Measurements from ENCODE around the gene CRACR2B. TPM values are rescaled to one million over a fixed set of nuclear protein-coding genes. Genes with fewer than 3 reads are reported as not detected.

Gene CRACR2B
- total and polyA plus RNA-seq, 2 experiments from 2014 or later, result 2.0 to 2.3 TPM

DNA sequence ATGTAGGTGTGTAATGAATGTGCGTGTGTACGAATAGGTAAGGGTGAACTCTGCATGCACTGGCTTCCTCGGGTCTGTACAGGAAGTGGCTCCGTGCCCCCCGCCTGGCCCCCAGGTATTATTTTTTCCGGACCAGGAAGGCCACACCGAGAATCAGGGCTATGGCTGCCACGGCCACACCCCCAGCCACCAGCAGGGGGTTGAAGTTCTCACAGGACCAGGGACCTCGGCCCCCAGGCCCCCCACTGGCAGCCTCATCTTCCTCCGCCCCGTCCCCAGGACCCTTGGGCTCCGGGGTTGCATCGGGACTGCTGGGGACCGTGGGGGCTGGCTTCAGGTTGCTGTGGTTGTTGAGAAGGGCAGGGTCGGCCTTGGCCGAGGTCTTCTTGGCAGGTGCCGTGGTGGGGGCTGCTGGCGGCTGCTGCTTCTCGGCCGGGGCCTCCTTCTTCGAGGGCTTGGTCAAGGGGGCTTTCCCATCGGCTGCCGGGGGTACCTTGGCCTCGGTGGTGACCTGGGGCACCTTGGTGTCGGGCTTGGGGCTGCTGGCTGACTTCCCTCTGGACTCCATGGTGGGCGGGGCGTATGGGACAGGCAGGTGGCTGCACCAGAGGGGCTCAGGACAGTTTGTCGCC, 39.6 kb upstream of the CRACR2B start:
- 61 to 71% methylated on average over 13 to 28 of the region's 28 CpGs for WGBS, 2 experiments (ENCODE audit: low coverage in 1 of 2, low lambda C conversion rate in 2 of 2, missing lambda C conversion rate in 2 of 2)
- Histone ChIP-seq H4K20me1 (ENCODE audit: insufficient read depth) (no peaks in the 10 kb centered on the region), H3K36me3 (ENCODE audit: low read depth) (peaks cover 3% of the 10 kb centered on the region; the same call in 1 of the 2 replicates), H3K9me2 (ENCODE audit: insufficient read depth) (no peaks in the 10 kb centered on the region), H3K27me3 (replicated peaks; ENCODE audit: insufficient read depth) (no peaks in the 10 kb centered on the region), H3K9ac (no peak overlapping the region), H3K4me1 (ENCODE audit: insufficient read depth) (peaks cover 9% of the 10 kb centered on the region), H2AFZ (no peak overlapping the region), H3K4me3 (no peak overlapping the region), H3K79me2 (ENCODE audit: insufficient read depth) (no peaks in the 10 kb centered on the region), H3F3A (ENCODE audit: insufficient read depth) (peaks cover 21% of the 10 kb centered on the region; the same call in 1 of the 2 replicates), H3K4me2 (ENCODE audit: unreplicated experiment) (no peak overlapping the region), H3K9me3 (ENCODE audit: low read depth) (no peaks in the 10 kb centered on the region), H3K27ac (no peak overlapping the region)
- in situ Hi-C loops (cut with MboI), result no loop called here
- no peak for DNase-seq
- no peak for TF ChIP-seq EZH2phosphoT487 (IDR thresholded peaks at IDR 0.05; ENCODE audit: insufficient read depth, low read depth)
- TF ChIP-seq EZH2 (IDR thresholded peaks at IDR 0.05; ENCODE audit: insufficient read depth, poor library complexity, severe bottlenecking), result no peak

DNA sequence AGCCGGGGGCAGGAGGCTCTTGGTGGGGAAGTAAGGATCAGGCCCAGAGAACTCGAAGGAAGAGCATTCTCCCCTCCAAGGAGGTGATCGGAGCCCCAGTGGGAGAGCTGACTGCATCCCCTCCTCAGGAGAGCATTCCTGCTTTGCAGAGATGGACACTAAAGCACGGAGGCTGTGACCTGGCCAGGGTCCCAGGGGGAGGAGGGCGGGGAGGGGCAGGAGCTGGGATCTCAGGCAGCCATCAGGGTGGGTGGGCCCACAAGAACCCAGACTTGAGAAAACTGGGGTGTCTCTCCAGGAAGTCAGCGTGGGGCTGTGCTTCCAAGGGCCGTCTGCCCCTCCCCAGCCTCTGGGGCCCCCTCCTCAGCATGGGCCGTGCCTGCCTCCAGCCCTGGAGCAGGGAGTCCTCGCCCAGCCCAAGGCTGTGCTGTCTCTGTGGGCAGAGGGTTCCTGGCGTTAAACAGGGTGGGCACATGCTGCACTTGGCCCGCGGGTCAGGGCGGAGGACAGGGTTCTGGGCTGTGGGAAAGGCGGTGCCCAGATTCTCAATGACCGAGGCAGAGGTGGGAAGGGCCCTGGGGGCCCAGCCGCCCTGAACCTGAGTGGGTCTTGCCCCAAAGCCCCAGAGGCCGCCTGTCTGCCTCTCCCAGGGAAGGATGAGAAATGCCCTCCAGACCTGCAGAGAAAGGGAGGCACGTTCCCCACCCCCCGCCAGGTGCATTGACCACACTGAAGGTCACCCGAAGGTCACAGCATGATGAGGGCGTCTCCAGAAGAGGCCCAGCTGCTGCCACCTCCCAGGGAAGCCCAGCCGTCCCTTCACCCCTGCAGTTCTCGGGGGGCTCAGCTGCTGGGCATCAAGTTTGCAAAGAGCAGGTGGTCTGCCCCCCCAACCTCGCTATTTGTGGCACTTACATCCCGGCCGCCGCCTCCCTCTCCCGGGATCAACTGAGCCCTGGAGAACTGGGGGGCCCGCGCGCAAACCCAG, 38.5 kb upstream of the CRACR2B start:
- Histone ChIP-seq H3K4me1 (ENCODE audit: insufficient read depth) (no peaks in the 10 kb centered on the region), H3K9ac (0 out of 2 replicates have a peak overlapping the region, but pooled peaks have one; percentile 20), H3K4me3 (peak overlapping the region; percentile 45; the same call in 1 of the 2 replicates), H3K9me3 (ENCODE audit: low read depth) (no peaks in the 10 kb centered on the region), H3K27me3 (replicated peaks; ENCODE audit: insufficient read depth) (no peaks in the 10 kb centered on the region), H3F3A (ENCODE audit: insufficient read depth) (peaks cover 11% of the 10 kb centered on the region; the same call in 1 of the 2 replicates), H3K36me3 (ENCODE audit: low read depth) (peaks cover 3% of the 10 kb centered on the region; the same call in 1 of the 2 replicates), H3K27ac (no peak overlapping the region), H3K4me2 (ENCODE audit: unreplicated experiment) (no peak overlapping the region), H2AFZ (no peak overlapping the region), H3K79me2 (ENCODE audit: insufficient read depth) (no peaks in the 10 kb centered on the region), H3K9me2 (ENCODE audit: insufficient read depth) (no peaks in the 10 kb centered on the region), H4K20me1 (ENCODE audit: insufficient read depth) (no peaks in the 10 kb centered on the region)
- no peak for DNase-seq
- in situ Hi-C loops (cut with MboI), result no loop called here
- WGBS, 2 experiments (ENCODE audit: low coverage in 1 of 2, low lambda C conversion rate in 2 of 2, missing lambda C conversion rate in 2 of 2), result 15 to 21% methylated on average over 20 to 26 of the region's 31 CpGs
- TF ChIP-seq EZH2phosphoT487 (IDR thresholded peaks at IDR 0.05; ENCODE audit: insufficient read depth, low read depth) (no peak), EZH2 (IDR thresholded peaks at IDR 0.05; ENCODE audit: insufficient read depth, poor library complexity, severe bottlenecking) (no peak)

DNA sequence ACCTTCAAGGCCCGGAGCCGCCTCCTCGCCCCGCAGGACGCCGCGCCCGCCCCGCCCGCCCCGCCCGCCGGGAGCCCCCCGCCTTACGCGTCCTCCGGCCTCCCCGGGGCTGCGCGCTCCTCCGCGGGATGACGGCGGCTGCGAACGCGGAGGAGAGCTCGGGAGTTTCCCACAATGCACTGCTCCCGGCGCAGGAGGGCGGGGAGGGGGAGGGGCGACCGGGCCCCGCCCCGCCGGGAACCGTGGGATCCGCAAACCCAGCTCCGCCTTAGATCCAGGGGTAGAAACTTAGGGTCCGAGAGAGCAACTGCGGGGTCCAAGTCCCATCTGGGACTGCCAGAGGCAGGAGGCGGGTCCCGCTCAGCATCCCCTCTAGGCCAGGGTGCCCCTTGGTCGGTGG, 37.8 kb upstream of the CRACR2B start, which contains the start of gene CEND1:
CEND1 (minus strand) TSS at position 148 of the 400 bp plus-strand sequence. CDS start 1,514 bp downstream, outside the sequence.
- Histone ChIP-seq H3F3A (ENCODE audit: insufficient read depth) (0 out of 2 replicates have a peak, but pooled peaks cover 4% of the 10 kb centered on the region), H3K9ac (0 out of 2 replicates have a peak within 1 kb of the TSS, but pooled peaks have one; percentile 20), H3K4me3 (peak within 1 kb of the TSS; percentile 45; the same call in 1 of the 2 replicates), H3K36me3 (ENCODE audit: low read depth) (no peaks in the 10 kb centered on the region; the same call in 1 of the 2 replicates), H3K4me1 (ENCODE audit: insufficient read depth) (no peaks in the 10 kb centered on the region), H3K9me3 (ENCODE audit: low read depth) (no peaks in the 10 kb centered on the region), H3K27ac (no peak within 1 kb of the TSS), H2AFZ (no peak within 1 kb of the TSS), H3K9me2 (ENCODE audit: insufficient read depth) (no peaks in the 10 kb centered on the region), H3K27me3 (replicated peaks; ENCODE audit: insufficient read depth) (no peaks in the 10 kb centered on the region), H4K20me1 (ENCODE audit: insufficient read depth) (no peaks in the 10 kb centered on the region), H3K79me2 (ENCODE audit: insufficient read depth) (peaks cover 6% of the 10 kb centered on the region), H3K4me2 (ENCODE audit: unreplicated experiment) (no peak within 1 kb of the TSS)
- peak; percentile 82 for DNase-seq
- WGBS, 2 experiments (ENCODE audit: low coverage in 1 of 2, low lambda C conversion rate in 2 of 2, missing lambda C conversion rate in 2 of 2), result 1% methylated on average over 14 to 16 of the region's 44 CpGs
- no peak for TF ChIP-seq EZH2phosphoT487 (IDR thresholded peaks at IDR 0.05; ENCODE audit: insufficient read depth, low read depth)
- TF ChIP-seq EZH2 (IDR thresholded peaks at IDR 0.05; ENCODE audit: insufficient read depth, poor library complexity, severe bottlenecking), result no peak
- in situ Hi-C loops (cut with MboI), result no loop called here

Measured in GM23248 (cell line).